Measurements from ENCODE around the gene CLDN11. TPM values are rescaled to one million over a fixed set of nuclear protein-coding genes. Genes with fewer than 3 reads are reported as not detected.

Gene CLDN11
- total and polyA plus RNA-seq, 10 of the 15 experiments (the other 5 are each of a cell fraction or from before 2014, with no cell fraction given): 0.15 TPM; not detected in 9

DNA sequence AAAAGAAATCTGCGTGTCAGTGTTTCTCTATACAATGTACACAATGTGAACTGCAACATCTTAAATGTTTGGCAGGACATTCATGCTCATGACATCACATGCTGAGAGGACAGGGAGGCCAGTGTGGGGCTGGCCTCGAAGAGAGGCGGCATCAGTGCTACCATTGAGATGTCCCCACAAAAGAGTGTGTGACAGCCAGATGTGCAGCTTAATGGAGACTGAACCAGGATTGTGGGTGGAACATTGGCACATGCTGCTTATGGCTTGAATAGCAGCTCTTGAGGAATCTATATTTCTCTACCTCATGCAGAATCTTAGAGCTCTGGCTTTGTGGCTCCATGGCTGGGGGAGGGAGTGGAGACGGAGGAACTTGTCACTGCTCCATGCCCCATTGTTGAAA is 18.5 kb downstream of the CLDN11 start (continued):
- TF ChIP-seq ATF7 (IDR thresholded peaks at IDR 0.05; ENCODE audit: low read depth): no peak

DNA sequence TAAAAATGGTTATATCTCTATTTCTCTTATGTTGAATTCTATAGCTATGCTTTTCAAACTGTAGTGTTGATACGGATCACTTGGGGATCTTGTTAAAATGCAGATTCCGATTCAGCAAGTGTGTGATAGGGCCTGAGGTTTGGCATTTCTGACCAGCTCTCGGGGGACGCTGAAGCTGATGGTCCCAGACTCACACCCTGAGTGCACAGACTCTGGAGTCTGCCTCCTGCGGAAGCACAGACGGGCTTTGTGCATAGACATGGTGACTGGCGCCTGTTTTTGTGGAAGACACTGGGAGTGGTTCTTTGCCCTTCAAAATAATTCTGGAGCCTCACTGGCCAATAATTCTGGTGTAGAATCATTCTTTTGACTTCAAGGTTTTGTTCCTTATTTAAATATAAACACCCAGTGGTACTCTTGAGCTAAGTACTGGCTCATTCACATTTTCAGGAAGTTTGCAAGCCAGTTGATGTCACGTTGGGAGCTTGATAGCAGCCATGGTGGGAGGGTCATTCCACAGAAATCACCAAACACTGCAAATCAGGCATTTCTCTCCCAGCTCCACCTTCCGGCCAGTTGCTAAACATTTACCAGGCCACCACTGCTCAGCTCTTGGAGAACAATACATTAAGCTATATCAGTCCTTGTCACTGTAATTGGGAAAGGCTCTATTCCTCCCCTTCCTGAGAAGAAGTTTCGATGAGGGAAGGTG is 19.2 kb downstream of the CLDN11 start:
- 37% methylated on average over 10 of the region's 10 CpGs for WGBS (ENCODE audit: insufficient coverage, insufficient replicate concordance, low lambda C conversion rate, missing lambda C conversion rate)
- H3K27ac ChIP-seq (ENCODE audit: control insufficient read depth, insufficient read depth): no peak overlapping the region
- no peaks in the 10 kb centered on the region for H3K79me2 ChIP-seq (ENCODE audit: control insufficient read depth, insufficient read depth, low read length)
- TF ChIP-seq, protein P1, sequence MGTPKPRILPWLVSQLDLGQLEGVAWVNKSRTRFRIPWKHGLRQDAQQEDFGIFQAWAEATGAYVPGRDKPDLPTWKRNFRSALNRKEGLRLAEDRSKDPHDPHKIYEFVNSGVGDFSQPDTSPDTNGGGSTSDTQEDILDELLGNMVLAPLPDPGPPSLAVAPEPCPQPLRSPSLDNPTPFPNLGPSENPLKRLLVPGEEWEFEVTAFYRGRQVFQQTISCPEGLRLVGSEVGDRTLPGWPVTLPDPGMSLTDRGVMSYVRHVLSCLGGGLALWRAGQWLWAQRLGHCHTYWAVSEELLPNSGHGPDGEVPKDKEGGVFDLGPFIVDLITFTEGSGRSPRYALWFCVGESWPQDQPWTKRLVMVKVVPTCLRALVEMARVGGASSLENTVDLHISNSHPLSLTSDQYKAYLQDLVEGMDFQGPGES (IDR thresholded peaks at IDR 0.05): no peak
- TF ChIP-seq, protein P2, sequence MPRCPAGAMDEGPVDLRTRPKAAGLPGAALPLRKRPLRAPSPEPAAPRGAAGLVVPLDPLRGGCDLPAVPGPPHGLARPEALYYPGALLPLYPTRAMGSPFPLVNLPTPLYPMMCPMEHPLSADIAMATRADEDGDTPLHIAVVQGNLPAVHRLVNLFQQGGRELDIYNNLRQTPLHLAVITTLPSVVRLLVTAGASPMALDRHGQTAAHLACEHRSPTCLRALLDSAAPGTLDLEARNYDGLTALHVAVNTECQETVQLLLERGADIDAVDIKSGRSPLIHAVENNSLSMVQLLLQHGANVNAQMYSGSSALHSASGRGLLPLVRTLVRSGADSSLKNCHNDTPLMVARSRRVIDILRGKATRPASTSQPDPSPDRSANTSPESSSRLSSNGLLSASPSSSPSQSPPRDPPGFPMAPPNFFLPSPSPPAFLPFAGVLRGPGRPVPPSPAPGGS (IDR thresholded peaks at IDR 0.05; ENCODE audit: borderline replicate concordance, insufficient read depth, low read depth, low read length, poor library complexity, severe bottlenecking): no peak
- TF ChIP-seq MYB (IDR thresholded peaks at IDR 0.05; ENCODE audit: borderline replicate concordance, low read depth, low read length): no peak
- TF ChIP-seq MEF2B (IDR thresholded peaks at IDR 0.05; ENCODE audit: partially characterized antibody, poor library complexity, severe bottlenecking): no peak
- TF ChIP-seq STAT1 (conservative IDR thresholded peaks at IDR 0.05): no peak
- TF ChIP-seq, protein P3, sequence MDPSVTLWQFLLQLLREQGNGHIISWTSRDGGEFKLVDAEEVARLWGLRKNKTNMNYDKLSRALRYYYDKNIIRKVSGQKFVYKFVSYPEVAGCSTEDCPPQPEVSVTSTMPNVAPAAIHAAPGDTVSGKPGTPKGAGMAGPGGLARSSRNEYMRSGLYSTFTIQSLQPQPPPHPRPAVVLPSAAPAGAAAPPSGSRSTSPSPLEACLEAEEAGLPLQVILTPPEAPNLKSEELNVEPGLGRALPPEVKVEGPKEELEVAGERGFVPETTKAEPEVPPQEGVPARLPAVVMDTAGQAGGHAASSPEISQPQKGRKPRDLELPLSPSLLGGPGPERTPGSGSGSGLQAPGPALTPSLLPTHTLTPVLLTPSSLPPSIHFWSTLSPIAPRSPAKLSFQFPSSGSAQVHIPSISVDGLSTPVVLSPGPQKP (IDR thresholded peaks at IDR 0.05; ENCODE audit: low read depth, low read length): no peak
- TF ChIP-seq, protein P4, sequence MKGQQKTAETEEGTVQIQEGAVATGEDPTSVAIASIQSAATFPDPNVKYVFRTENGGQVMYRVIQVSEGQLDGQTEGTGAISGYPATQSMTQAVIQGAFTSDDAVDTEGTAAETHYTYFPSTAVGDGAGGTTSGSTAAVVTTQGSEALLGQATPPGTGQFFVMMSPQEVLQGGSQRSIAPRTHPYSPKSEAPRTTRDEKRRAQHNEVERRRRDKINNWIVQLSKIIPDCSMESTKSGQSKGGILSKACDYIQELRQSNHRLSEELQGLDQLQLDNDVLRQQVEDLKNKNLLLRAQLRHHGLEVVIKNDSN (IDR thresholded peaks at IDR 0.05; ENCODE audit: borderline replicate concordance, extremely low read length, insufficient read depth, low read depth, low read length): no peak
- CTCF ChIA-PET: interaction anchor here (1.6 kb wide), 1 partner anchor 374 kb away, joined by 6 read pairs; no protein-coding TSS in a partner anchor
- no peaks in the 10 kb centered on the region for H4K20me1 ChIP-seq (ENCODE audit: control insufficient read depth, insufficient read depth)
- H3K4me3 ChIP-seq: no peak overlapping the region
- SMC1A ChIA-PET (ENCODE audit: uncharacterized antibody, unreplicated experiment): no interaction called here
- H3K9ac ChIP-seq (ENCODE audit: control insufficient read depth, insufficient read depth, low read length): no peak overlapping the region
- POLR2A ChIA-PET: no interaction called here
- intact Hi-C loops (cut with micrococcal nuclease; ENCODE audit: unreplicated experiment): no loop called here
- RAD21 ChIA-PET (ENCODE audit: unreplicated experiment): no interaction called here
- no peak overlapping the region for H3K4me2 ChIP-seq (ENCODE audit: control insufficient read depth, insufficient read depth)
- DNase-seq (ENCODE audit: low read depth, low spot score): no peak
- H2AFZ ChIP-seq (ENCODE audit: control insufficient read depth, low read depth, low read length): no peak overlapping the region
- in situ Hi-C loops (cut with MboI): no loop called here
- no peaks in the 10 kb centered on the region for H3K36me3 ChIP-seq (ENCODE audit: control insufficient read depth in 2 of 2, insufficient read depth in 2 of 2, low read length in 1 of 2)
- no peak for ATAC-seq
- no TSS peak for BruUV-seq (replicated peaks)
- peaks cover 2 to 3% of the 10 kb centered on the region in 2 experiments; a peak in 3 of 4 replicates for H3K27me3 ChIP-seq (replicated peaks in 1 of 2; ENCODE audit: control insufficient read depth in 2 of 2, insufficient read depth in 2 of 2, low read length in 1 of 2)
- no peaks in the 10 kb centered on the region for H3K9me3 ChIP-seq (replicated peaks; ENCODE audit: control insufficient read depth, insufficient read depth, low read length)
- H3K4me1 ChIP-seq (ENCODE audit: control insufficient read depth, insufficient read depth, low read length): no peaks in the 10 kb centered on the region
- no peak for FAIRE-seq
